Prostate gland (tissue), 2 donors: ENCODE measurements around the gene FNDC10. TPM values are rescaled to one million over a fixed set of nuclear protein-coding genes. Genes with fewer than 3 reads are reported as not detected.

ENCODE experiments used
- DNase-seq: peaks from one replicate; pipeline ENCODE4 v3.0.0-alpha.2; 2019; ENCODE audit warnings: low spot score
- H3K27ac ChIP-seq, 2 donors: fragments of 200-600 bp; sonication (generic); 2 replicates each; pipeline ENCODE4 v1.5.1; 2017 to 2019
- H3K27me3 ChIP-seq: fragments of 200-600 bp; sonication (generic); replicated peaks from 2 replicates; pipeline ENCODE4 v1.5.1; 2019; ENCODE audit not compliant: insufficient read depth
- H3K36me3 ChIP-seq, 2 donors: fragments of 200-600 bp; sonication (generic); 1 replicate in 1 of 2; 2 replicates in 1 of 2; pipeline versions ENCODE4 v1.5.1 to v1.8.1; 2017 to 2019
- H3K4me1 ChIP-seq: fragments of 200-600 bp; sonication (generic); replicated peaks from 2 replicates; pipeline ENCODE4 v1.5.1; 2019
- H3K4me3 ChIP-seq, 2 donors: fragments of 200-600 bp; sonication (generic); 2 replicates each; pipeline ENCODE4 v1.5.1; 2017 to 2019
- H3K9me3 ChIP-seq: fragments of 200-600 bp; sonication (generic); 2 replicates; pipeline ENCODE4 v1.5.1; 2017
- POLR2A ChIP-seq: fragments of 450-650 bp; IDR thresholded peaks from one replicate; pipeline ENCODE4 v1.6.1; 2016; ENCODE audit warnings: antibody characterized with exemption, mild to moderate bottlenecking
- POLR2AphosphoS5 ChIP-seq: sonication (generic); formaldehyde crosslinking; IDR thresholded peaks from one replicate; pipeline ENCODE4 v1.6.1; 2017; ENCODE audit warnings: antibody characterized with exemption
- WGBS: methylation state at CpG from one replicate; pipeline ENCODE4 v1.1.5; 2018; 5-methylcytosine and 5-hydroxymethylcytosine counted together
- intact Hi-C: fragments of 100-400 bp; cut with DNase I; formaldehyde crosslinking; loops from one replicate; pipeline ENCODE4 v1.14.2; 2022
- total RNA-seq, 2 donors: library from RNA; depleted of rRNA; stranded (reverse); fragments of >200 nt; gene quantifications; one replicate each; pipeline ENCODE4 v1.1.0, GENCODE V29; 2016
- TF ChIP-seq, protein P1 (sequence below), 4 experiments: fragments of 200-600 bp in 2 of 4; fragments of 450-650 bp in 2 of 4; sonication (generic) in 2 of 4; IDR thresholded peaks; 1 replicate in 3 of 4; 2 replicates in 1 of 4; pipeline ENCODE4 v1.5.1; 2016 to 2019; ENCODE audit warnings: antibody characterized with exemption in 4 of 4, mild to moderate bottlenecking in 2 of 4, moderate library complexity in 2 of 4

The FNDC10 gene
- total RNA-seq, 2 donors from 2014 or later, result 3.5 to 33.3 TPM

DNA sequence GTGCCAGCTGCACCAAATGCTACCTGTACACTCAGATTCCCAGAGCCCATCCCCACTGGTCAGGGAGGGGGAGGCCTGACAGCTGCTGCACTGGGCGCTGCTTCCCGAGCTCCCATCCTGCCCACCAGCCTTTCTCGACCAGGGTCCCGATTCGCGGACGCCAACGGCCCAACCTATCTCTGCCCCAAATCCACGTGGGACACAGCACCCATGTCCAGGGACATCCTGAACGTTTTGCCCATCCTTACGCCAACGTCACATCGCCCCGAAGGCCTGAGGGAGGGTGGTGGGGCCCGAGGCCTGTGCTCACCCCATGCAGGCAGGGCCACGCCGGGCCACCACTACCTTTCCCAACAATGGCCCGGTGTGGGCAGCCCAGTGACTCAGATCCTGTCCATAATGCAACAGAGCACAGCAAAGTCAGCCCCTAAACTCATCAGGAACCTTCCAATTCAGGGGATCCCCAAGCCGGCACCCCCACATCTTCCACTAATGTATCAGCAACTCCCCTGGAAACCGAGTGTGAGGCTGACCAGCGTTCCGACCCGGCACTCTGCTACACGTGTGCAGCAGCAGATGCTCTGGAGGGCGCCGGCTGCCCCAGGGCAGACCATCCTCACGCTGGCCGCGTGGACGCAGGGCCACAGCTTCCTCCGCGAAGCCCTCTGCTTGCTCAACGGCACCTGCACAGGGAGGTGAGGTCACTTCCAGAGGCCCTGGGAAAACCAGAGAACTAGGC is 48.2 kb downstream of the FNDC10 start:
- H3K27me3 ChIP-seq, result no peaks in the 10 kb centered on the region
- DNase-seq, result no peak
- H3K4me1 ChIP-seq, result no peaks in the 10 kb centered on the region
- intact Hi-C loops, result no loop called here
- no peak overlapping the region for H3K4me3 ChIP-seq
- TF ChIP-seq, protein P1, sequence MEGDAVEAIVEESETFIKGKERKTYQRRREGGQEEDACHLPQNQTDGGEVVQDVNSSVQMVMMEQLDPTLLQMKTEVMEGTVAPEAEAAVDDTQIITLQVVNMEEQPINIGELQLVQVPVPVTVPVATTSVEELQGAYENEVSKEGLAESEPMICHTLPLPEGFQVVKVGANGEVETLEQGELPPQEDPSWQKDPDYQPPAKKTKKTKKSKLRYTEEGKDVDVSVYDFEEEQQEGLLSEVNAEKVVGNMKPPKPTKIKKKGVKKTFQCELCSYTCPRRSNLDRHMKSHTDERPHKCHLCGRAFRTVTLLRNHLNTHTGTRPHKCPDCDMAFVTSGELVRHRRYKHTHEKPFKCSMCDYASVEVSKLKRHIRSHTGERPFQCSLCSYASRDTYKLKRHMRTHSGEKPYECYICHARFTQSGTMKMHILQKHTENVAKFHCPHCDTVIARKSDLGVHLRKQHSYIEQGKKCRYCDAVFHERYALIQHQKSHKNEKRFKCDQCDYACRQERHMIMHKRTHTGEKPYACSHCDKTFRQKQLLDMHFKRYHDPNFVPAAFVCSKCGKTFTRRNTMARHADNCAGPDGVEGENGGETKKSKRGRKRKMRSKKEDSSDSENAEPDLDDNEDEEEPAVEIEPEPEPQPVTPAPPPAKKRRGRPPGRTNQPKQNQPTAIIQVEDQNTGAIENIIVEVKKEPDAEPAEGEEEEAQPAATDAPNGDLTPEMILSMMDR (IDR thresholded peaks at IDR 0.05), result no peak
- TF ChIP-seq POLR2AphosphoS5 (no peak), POLR2A (no peak)
- H3K36me3 ChIP-seq, result peaks cover 0 to 3% of the 10 kb centered on the region in 2 donors
- no peak overlapping the region for H3K27ac ChIP-seq
- H3K9me3 ChIP-seq, result no peaks in the 10 kb centered on the region
- 85% methylated on average over 33 of the region's 33 CpGs for WGBS

DNA sequence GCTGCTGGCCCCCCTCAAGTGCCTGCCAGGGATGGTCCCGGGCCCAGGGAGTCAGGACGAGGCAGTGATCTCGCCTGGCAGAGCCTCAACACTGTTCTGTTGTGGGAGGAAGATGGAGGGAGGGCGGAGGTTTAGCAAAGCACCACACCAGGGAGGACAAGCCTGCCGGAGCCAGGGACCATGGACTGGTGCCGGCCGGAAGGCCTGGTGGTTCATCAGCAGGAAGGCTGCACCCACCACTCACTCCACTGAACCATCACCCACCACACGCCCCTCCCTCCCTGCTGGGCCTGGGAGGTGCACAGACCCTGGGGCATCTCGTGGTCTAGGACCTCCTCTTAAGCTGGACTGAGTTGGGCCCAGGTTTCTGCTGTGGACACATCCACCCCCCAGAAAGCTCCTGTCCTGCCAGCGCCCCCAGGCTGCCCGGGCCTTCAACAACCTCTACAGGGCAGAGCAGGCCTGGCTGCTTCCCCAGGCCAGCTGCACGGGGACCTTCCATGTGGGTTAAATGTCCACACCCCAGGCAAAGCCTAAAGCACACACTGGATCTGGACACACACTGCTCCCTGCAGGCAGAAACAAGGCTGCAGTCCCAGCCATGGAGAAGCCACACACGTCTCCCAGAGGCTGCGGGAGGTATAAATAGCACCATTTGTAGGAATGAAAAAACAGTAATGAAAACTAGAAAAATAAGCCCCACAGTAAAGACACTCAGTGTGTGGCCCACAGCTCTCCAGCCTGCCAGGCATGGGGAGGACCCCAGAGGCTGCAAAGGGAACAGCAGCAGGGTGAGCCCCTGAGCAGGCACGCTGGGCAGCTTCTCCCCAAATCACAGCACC is 49.1 kb downstream of the FNDC10 start:
- intact Hi-C loops, result no loop called here
- 72% methylated on average over 15 of the region's 15 CpGs for WGBS
- no peaks in the 10 kb centered on the region for H3K9me3 ChIP-seq
- peaks cover 0 to 3% of the 10 kb centered on the region in 2 donors for H3K36me3 ChIP-seq
- H3K27me3 ChIP-seq, result no peaks in the 10 kb centered on the region
- no peak overlapping the region for H3K27ac ChIP-seq
- no peaks in the 10 kb centered on the region for H3K4me1 ChIP-seq
- H3K4me3 ChIP-seq, result no peak overlapping the region
- no peak for TF ChIP-seq POLR2AphosphoS5
- DNase-seq, result no peak

DNA sequence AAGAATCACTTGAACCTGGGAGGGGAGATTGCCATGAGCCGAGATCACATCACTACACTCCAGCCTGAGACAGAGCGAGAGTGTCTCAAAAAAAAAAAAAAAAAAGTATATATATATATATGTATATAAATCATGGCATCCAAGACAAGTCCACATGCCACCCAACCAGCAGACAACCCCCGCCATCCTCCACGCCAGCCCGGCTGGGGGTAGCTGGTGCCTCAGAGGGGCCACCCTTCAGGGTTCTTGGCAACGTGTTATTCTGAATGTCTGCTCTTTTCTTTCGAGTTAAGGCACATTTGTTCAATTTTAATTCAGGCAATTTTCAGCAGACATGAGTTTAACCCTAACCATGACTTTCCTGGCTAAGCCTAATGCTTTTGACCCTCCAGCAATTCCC is 49.8 kb downstream of the FNDC10 start:
- no peaks in the 10 kb centered on the region for H3K9me3 ChIP-seq
- H3K4me1 ChIP-seq, result no peaks in the 10 kb centered on the region
- TF ChIP-seq POLR2AphosphoS5 (no peak), POLR2A (no peak)
- TF ChIP-seq, protein P1 (IDR thresholded peaks at IDR 0.05), result no peak
- intact Hi-C loops, result no loop called here
- H3K36me3 ChIP-seq, result peaks cover 0 to 1% of the 10 kb centered on the region in 2 donors
- no peak overlapping the region for H3K4me3 ChIP-seq
- no peak overlapping the region for H3K27ac ChIP-seq
- WGBS, result 85% methylated on average over 7 of the region's 7 CpGs
- no peaks in the 10 kb centered on the region for H3K27me3 ChIP-seq
- DNase-seq, result no peak

DNA sequence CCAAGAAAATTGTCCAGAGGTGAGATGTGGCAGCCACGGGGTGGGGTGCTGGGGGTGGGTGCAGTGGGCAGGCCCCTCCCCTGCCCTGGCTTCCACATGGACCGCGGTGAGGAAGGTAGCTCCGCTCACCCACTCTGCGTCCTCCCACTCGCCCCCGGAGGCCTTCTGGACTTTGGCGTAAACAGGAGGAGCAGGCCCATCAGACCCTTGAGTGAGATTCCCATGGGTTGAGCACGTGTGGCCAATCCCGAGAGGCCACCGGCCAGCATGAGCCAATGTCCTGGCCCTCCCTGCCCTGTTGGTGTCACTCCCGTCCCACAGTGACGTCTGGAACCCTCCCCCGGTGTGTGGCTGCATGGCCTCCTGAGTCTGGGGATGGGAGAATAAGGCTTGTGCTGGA is 51.3 kb downstream of the FNDC10 start:
- H3K36me3 ChIP-seq, result no peaks in the 10 kb centered on the region
- no peak overlapping the region for H3K27ac ChIP-seq
- intact Hi-C loops, result no loop called here
- TF ChIP-seq, protein P1 (IDR thresholded peaks at IDR 0.05), result no peak
- TF ChIP-seq POLR2A (no peak), POLR2AphosphoS5 (no peak)
- WGBS, result 93% methylated on average over 14 of the region's 14 CpGs
- no peaks in the 10 kb centered on the region for H3K9me3 ChIP-seq
- no peak overlapping the region for H3K4me3 ChIP-seq
- DNase-seq, result no peak
- no peaks in the 10 kb centered on the region for H3K27me3 ChIP-seq
- no peaks in the 10 kb centered on the region for H3K4me1 ChIP-seq

Other genes starting within 250 kb of the FNDC10 start
- 100 to 1,000 TPM in 1 of 2 donors, 10 to 100 TPM in 1; 39.0 to 152 TPM for gene MXRA8, start 241.6 kb downstream of the FNDC10 start, total RNA-seq
- gene AURKAIP1, start 224.9 kb downstream of the FNDC10 start, total RNA-seq, result 100 to 1,000 TPM; 152 to 161 TPM
- gene CCNL2, start 200.8 kb downstream of the FNDC10 start, total RNA-seq, result 100 to 1,000 TPM; 116 to 242 TPM
- 100 to 1,000 TPM; 143 to 174 TPM for gene MRPL20, start 192.8 kb downstream of the FNDC10 start, total RNA-seq
- gene ANKRD65, start 178.9 kb downstream of the FNDC10 start, total RNA-seq, result 10 to 100 TPM; 33.7 to 34.9 TPM
- 100 to 1,000 TPM; 191 to 227 TPM for gene VWA1, start 164.4 kb downstream of the FNDC10 start, total RNA-seq
- gene ATAD3C, start 150.4 kb downstream of the FNDC10 start, total RNA-seq, result 1 to 10 TPM; 7.3 to 9.9 TPM
- gene ATAD3B, start 128.4 kb downstream of the FNDC10 start, total RNA-seq, result 10 to 100 TPM; 16.8 to 26.9 TPM
- 10 to 100 TPM; 30.0 to 32.8 TPM for gene ATAD3A, start 88.0 kb downstream of the FNDC10 start, total RNA-seq
- gene TMEM240, start 59.5 kb downstream of the FNDC10 start, total RNA-seq, result 1 to 10 TPM; 4.5 to 6.8 TPM
- 100 to 1,000 TPM; 173 to 203 TPM for gene SSU72, start 25.3 kb downstream of the FNDC10 start, total RNA-seq
- 100 to 1,000 TPM in 1 of 2 donors, 10 to 100 TPM in 1; 60.6 to 152 TPM for gene MIB2, start 15.4 kb upstream of the FNDC10 start, total RNA-seq
- gene MMP23B, start 32.0 kb upstream of the FNDC10 start, total RNA-seq, result 10 to 100 TPM in 1 of 2 donors, 1 to 10 TPM in 1; 4.4 to 55.4 TPM
- gene CDK11B, start 58.9 kb upstream of the FNDC10 start, total RNA-seq, result 10 to 100 TPM; 15.0 to 31.2 TPM
- 10 to 100 TPM; 40.3 to 67.1 TPM for gene SLC35E2B, start 92.7 kb upstream of the FNDC10 start, total RNA-seq
- 10 to 100 TPM; 31.1 to 47.4 TPM for gene CDK11A, start 124.2 kb upstream of the FNDC10 start, total RNA-seq
- 10 to 100 TPM; 64.5 to 91.1 TPM for gene NADK, start 178.3 kb upstream of the FNDC10 start, total RNA-seq